ENCODE results near the gene TNS3. TPM values are rescaled to one million over a fixed set of nuclear protein-coding genes. Genes with fewer than 3 reads are reported as not detected.

TNS3 gene
- total and polyA plus RNA-seq, 10 of the 15 experiments (the other 5 are each of a cell fraction or from before 2014, with no cell fraction given) = 0.27 to 2.7 (median 0.79) TPM

DNA sequence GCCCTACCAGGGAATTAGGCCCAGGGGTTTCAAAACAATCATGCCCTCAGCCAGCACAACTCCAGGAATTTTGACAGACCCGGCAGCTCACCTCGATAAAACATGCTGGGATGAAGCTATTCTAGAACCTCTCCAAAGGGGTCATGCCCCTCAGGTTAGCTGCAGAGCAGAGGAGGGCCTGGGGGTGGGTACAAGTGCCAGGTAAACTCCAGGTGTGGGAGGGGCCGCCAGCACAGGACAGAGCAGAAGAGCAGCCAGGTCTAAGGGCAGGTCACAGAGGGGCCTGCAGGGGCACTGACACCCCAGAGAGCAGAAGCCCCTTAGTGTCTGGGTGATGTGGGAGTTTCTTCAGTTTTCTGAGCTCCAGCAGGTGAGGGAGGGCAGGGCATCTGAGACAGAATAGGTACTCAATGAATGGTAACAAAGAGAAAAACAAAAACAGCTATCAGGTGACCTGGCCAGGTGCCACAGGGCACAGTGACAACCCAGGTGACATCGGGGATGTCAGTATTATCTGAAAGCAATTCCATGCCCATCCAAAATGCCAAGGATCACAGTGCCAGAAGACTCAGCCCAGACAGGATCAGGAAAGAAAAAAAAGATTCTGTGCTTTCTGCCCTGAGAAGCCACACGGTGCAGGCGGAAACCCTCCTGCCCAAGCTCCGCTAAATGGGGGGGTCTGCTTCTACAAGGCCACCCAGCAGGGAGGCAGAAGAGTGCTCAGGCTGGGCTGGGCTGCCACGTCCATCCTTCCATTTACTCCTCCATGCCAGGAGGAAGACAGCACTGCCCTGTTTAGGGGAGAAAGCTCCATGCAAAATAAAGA, 104.5 kb downstream of the TNS3 start:
- H3K4me2 ChIP-seq (ENCODE audit: control insufficient read depth, insufficient read depth) = no peak overlapping the region
- POLR2A ChIA-PET = no interaction called here
- no peaks in the 10 kb centered on the region for H4K20me1 ChIP-seq (ENCODE audit: control insufficient read depth, insufficient read depth)
- H3K27me3 ChIP-seq (replicated peaks in 1 of 2; ENCODE audit: control insufficient read depth in 2 of 2, insufficient read depth in 2 of 2, low read length in 1 of 2) = no peaks in the 10 kb centered on the region
- RAD21 ChIA-PET (ENCODE audit: unreplicated experiment) = no interaction called here
- no TSS peak for BruUV-seq (replicated peaks)
- no peak overlapping the region for H3K9ac ChIP-seq (ENCODE audit: control insufficient read depth, insufficient read depth, low read length)
- H3K79me2 ChIP-seq (ENCODE audit: control insufficient read depth, insufficient read depth, low read length) = peaks cover 2% of the 10 kb centered on the region
- SMC1A ChIA-PET (ENCODE audit: uncharacterized antibody, unreplicated experiment) = no interaction called here
- in situ Hi-C loops (cut with MboI) (no loop called here), intact Hi-C loops (cut with micrococcal nuclease; ENCODE audit: unreplicated experiment) (no loop called here)
- H2AFZ ChIP-seq (ENCODE audit: control insufficient read depth, low read depth, low read length) = no peak overlapping the region
- FAIRE-seq (no peak), ATAC-seq (no peak), DNase-seq (ENCODE audit: low read depth, low spot score) (no peak)
- CTCF ChIA-PET = no interaction called here
- no peak overlapping the region for H3K4me3 ChIP-seq
- H3K4me1 ChIP-seq (ENCODE audit: control insufficient read depth, insufficient read depth, low read length) = peaks cover 45% of the 10 kb centered on the region
- H3K36me3 ChIP-seq (ENCODE audit: control insufficient read depth in 2 of 2, insufficient read depth in 2 of 2, low read length in 1 of 2) = no peaks in the 10 kb centered on the region
- H3K9me3 ChIP-seq (replicated peaks; ENCODE audit: control insufficient read depth, insufficient read depth, low read length) = no peaks in the 10 kb centered on the region
- WGBS (ENCODE audit: insufficient coverage, insufficient replicate concordance, low lambda C conversion rate, missing lambda C conversion rate) = 64% methylated on average over 8 of the region's 8 CpGs
- H3K27ac ChIP-seq (ENCODE audit: control insufficient read depth, insufficient read depth) = no peak overlapping the region
- no peak for TF ChIP-seq CHD1 (IDR thresholded peaks at IDR 0.05; ENCODE audit: low read depth, low read length)
- TF ChIP-seq, protein P1, sequence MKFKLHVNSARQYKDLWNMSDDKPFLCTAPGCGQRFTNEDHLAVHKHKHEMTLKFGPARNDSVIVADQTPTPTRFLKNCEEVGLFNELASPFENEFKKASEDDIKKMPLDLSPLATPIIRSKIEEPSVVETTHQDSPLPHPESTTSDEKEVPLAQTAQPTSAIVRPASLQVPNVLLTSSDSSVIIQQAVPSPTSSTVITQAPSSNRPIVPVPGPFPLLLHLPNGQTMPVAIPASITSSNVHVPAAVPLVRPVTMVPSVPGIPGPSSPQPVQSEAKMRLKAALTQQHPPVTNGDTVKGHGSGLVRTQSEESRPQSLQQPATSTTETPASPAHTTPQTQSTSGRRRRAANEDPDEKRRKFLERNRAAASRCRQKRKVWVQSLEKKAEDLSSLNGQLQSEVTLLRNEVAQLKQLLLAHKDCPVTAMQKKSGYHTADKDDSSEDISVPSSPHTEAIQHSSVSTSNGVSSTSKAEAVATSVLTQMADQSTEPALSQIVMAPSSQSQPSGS (IDR thresholded peaks at IDR 0.05; ENCODE audit: low read length) = no peak
- TF ChIP-seq, protein P2, sequence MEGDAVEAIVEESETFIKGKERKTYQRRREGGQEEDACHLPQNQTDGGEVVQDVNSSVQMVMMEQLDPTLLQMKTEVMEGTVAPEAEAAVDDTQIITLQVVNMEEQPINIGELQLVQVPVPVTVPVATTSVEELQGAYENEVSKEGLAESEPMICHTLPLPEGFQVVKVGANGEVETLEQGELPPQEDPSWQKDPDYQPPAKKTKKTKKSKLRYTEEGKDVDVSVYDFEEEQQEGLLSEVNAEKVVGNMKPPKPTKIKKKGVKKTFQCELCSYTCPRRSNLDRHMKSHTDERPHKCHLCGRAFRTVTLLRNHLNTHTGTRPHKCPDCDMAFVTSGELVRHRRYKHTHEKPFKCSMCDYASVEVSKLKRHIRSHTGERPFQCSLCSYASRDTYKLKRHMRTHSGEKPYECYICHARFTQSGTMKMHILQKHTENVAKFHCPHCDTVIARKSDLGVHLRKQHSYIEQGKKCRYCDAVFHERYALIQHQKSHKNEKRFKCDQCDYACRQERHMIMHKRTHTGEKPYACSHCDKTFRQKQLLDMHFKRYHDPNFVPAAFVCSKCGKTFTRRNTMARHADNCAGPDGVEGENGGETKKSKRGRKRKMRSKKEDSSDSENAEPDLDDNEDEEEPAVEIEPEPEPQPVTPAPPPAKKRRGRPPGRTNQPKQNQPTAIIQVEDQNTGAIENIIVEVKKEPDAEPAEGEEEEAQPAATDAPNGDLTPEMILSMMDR (IDR thresholded peaks at IDR 0.05 in 2 of 3, conservative IDR thresholded peaks at IDR 0.05 in 1 of 3; ENCODE audit: control insufficient read depth in 2 of 3, extremely low read depth in 1 of 3, insufficient read depth in 1 of 3, low read depth in 3 of 3, low read length in 3 of 3) = no peak
- TF ChIP-seq, protein P3, sequence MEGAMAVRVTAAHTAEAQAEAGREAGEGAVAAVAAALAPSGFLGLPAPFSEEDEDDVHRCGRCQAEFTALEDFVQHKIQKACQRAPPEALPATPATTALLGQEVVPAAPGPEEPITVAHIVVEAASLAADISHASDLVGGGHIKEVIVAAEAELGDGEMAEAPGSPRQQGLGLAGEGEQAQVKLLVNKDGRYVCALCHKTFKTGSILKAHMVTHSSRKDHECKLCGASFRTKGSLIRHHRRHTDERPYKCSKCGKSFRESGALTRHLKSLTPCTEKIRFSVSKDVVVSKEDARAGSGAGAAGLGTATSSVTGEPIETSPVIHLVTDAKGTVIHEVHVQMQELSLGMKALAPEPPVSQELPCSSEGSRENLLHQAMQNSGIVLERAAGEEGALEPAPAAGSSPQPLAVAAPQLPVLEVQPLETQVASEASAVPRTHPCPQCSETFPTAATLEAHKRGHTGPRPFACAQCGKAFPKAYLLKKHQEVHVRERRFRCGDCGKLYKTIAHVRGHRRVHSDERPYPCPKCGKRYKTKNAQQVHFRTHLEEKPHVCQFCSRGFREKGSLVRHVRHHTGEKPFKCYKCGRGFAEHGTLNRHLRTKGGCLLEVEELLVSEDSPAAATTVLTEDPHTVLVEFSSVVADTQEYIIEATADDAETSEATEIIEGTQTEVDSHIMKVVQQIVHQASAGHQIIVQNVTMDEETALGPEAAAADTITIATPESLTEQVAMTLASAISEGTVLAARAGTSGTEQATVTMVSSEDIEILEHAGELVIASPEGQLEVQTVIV (IDR thresholded peaks at IDR 0.05; ENCODE audit: borderline replicate concordance, partially characterized antibody) = no peak
- TF ChIP-seq RCOR1 (conservative IDR thresholded peaks at IDR 0.05; ENCODE audit: low read depth, low read length) = no peak
- TF ChIP-seq BRCA1 (IDR thresholded peaks at IDR 0.05; ENCODE audit: low read depth, low read length) = no peak
- no peak for TF ChIP-seq RUNX3 (IDR thresholded peaks at IDR 0.05; ENCODE audit: low read length)
- TF ChIP-seq, protein P4, sequence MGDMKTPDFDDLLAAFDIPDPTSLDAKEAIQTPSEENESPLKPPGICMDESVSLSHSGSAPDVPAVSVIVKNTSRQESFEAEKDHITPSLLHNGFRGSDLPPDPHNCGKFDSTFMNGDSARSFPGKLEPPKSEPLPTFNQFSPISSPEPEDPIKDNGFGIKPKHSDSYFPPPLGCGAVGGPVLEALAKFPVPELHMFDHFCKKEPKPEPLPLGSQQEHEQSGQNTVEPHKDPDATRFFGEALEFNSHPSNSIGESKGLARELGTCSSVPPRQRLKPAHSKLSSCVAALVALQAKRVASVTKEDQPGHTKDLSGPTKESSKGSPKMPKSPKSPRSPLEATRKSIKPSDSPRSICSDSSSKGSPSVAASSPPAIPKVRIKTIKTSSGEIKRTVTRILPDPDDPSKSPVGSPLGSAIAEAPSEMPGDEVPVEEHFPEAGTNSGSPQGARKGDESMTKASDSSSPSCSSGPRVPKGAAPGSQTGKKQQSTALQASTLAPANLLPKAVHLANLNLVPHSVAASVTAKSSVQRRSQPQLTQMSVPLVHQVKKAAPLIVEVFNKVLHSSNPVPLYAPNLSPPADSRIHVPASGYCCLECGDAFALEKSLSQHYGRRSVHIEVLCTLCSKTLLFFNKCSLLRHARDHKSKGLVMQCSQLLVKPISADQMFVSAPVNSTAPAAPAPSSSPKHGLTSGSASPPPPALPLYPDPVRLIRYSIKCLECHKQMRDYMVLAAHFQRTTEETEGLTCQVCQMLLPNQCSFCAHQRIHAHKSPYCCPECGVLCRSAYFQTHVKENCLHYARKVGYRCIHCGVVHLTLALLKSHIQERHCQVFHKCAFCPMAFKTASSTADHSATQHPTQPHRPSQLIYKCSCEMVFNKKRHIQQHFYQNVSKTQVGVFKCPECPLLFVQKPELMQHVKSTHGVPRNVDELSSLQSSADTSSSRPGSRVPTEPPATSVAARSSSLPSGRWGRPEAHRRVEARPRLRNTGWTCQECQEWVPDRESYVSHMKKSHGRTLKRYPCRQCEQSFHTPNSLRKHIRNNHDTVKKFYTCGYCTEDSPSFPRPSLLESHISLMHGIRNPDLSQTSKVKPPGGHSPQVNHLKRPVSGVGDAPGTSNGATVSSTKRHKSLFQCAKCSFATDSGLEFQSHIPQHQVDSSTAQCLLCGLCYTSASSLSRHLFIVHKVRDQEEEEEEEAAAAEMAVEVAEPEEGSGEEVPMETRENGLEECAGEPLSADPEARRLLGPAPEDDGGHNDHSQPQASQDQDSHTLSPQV (IDR thresholded peaks at IDR 0.05) = no peak
- no peak for TF ChIP-seq RAD51 (IDR thresholded peaks at IDR 0.05)
- no peak for TF ChIP-seq TCF7 (IDR thresholded peaks at IDR 0.05; ENCODE audit: borderline replicate concordance)
- no peak for TF ChIP-seq GATAD2B (conservative IDR thresholded peaks at IDR 0.05; ENCODE audit: low read depth)

Measured in GM12878 (cell line).